Astrocyte (in vitro differentiated cells and primary cell): ENCODE measurements around the gene RAB39A. TPM values are rescaled to one million over a fixed set of nuclear protein-coding genes. Genes with fewer than 3 reads are reported as not detected.

Source experiments
- DNase-seq: peaks from one replicate; pipeline ENCODE4 v3.0.0-alpha.2; 2010; ENCODE audit warnings: low read depth
- FAIRE-seq: peaks from 2 replicates; lab custom pipeline; 2011; peaks lifted over from hg19 to GRCh38; lab: Jason Lieb, UNC
- H2AFZ ChIP-seq: 2 replicates; pipeline ENCODE4 v1.6.0; 2012; ENCODE audit warnings: low read depth, low read length, inconsistent platforms
- H3K27ac ChIP-seq: 2 replicates; pipeline ENCODE4 v1.5.1; 2011; ENCODE audit warnings: low read depth, low read length, inconsistent platforms
- H3K27me3 ChIP-seq: 2 replicates; pipeline ENCODE4 v1.6.0; 2011; ENCODE audit warnings: low read length, inconsistent platforms; ENCODE audit not compliant: insufficient read depth
- H3K36me3 ChIP-seq: 2 replicates; pipeline ENCODE4 v1.5.1; 2011; ENCODE audit warnings: low read length, inconsistent platforms; ENCODE audit not compliant: insufficient read depth
- H3K4me1 ChIP-seq: 2 replicates; pipeline ENCODE4 v1.5.1; 2011; ENCODE audit warnings: low read length, inconsistent platforms; ENCODE audit not compliant: insufficient read depth
- H3K4me2 ChIP-seq: 2 replicates; pipeline ENCODE4 v1.6.0; 2012; ENCODE audit warnings: low read length, inconsistent platforms
- H3K4me3 ChIP-seq: 2 replicates; pipeline ENCODE4 v1.5.1; 2011; ENCODE audit warnings: low read depth, mild to moderate bottlenecking, low read length, inconsistent platforms; ENCODE audit not compliant: insufficient read depth
- H3K79me2 ChIP-seq: 2 replicates; pipeline ENCODE4 v1.6.0; 2012; ENCODE audit warnings: mild to moderate bottlenecking, low read length, inconsistent platforms; ENCODE audit not compliant: insufficient read depth
- H3K9ac ChIP-seq: 2 replicates; pipeline ENCODE4 v1.6.0; 2012; ENCODE audit warnings: mild to moderate bottlenecking, low read length, inconsistent platforms
- H3K9me3 ChIP-seq: 2 replicates; pipeline ENCODE4 v1.5.1; 2012; ENCODE audit warnings: low read depth, mild to moderate bottlenecking, low read length, inconsistent platforms; ENCODE audit not compliant: insufficient read depth
- H4K20me1 ChIP-seq: 2 replicates; pipeline ENCODE4 v1.6.0; 2012; ENCODE audit warnings: low read length, inconsistent platforms; ENCODE audit not compliant: insufficient read depth
- H3K27ac Mint-ChIP-seq: one replicate; pipeline ENCODE4 v1.8.0; 2021; ENCODE audit warnings: mild to moderate bottlenecking, mixed read lengths; ENCODE audit not compliant: unreplicated experiment
- H3K27me3 Mint-ChIP-seq: one replicate; pipeline ENCODE4 v1.8.0; 2021; ENCODE audit warnings: low read depth, mixed read lengths; ENCODE audit not compliant: unreplicated experiment
- H3K36me3 Mint-ChIP-seq: one replicate; pipeline ENCODE4 v1.8.0; 2021; ENCODE audit warnings: low read depth, mixed read lengths; ENCODE audit not compliant: unreplicated experiment
- H3K4me1 Mint-ChIP-seq: one replicate; pipeline ENCODE4 v1.8.0; 2021; ENCODE audit warnings: low read depth, mixed read lengths; ENCODE audit not compliant: unreplicated experiment
- H3K4me3 Mint-ChIP-seq: one replicate; pipeline ENCODE4 v1.8.0; 2021; ENCODE audit warnings: mild to moderate bottlenecking, moderate library complexity, mixed read lengths; ENCODE audit not compliant: unreplicated experiment
- H3K9me3 Mint-ChIP-seq: one replicate; pipeline ENCODE4 v1.8.0; 2021; ENCODE audit warnings: mild to moderate bottlenecking, mixed read lengths; ENCODE audit not compliant: unreplicated experiment
- EZH2 ChIP-seq: IDR thresholded peaks from 2 replicates; pipeline ENCODE4 v1.6.1; 2012; ENCODE audit warnings: mild to moderate bottlenecking, low read length, inconsistent platforms; ENCODE audit not compliant: insufficient read depth
- total RNA-seq: library from RNA; stranded (reverse); gene quantifications from 2 replicates; pipeline ENCODE4 v1.2.1, GENCODE V29; 2021
- TF ChIP-seq, protein P1 (sequence below): IDR thresholded peaks from 2 replicates; pipeline ENCODE4 v1.5.1; 2011; ENCODE audit warnings: low read depth, mild to moderate bottlenecking, inconsistent platforms, low read length, moderate library complexity; ENCODE audit not compliant: insufficient read depth

RAB39A gene
- total RNA-seq, 1 donor from 2014 or later = 1.5 TPM

DNA sequence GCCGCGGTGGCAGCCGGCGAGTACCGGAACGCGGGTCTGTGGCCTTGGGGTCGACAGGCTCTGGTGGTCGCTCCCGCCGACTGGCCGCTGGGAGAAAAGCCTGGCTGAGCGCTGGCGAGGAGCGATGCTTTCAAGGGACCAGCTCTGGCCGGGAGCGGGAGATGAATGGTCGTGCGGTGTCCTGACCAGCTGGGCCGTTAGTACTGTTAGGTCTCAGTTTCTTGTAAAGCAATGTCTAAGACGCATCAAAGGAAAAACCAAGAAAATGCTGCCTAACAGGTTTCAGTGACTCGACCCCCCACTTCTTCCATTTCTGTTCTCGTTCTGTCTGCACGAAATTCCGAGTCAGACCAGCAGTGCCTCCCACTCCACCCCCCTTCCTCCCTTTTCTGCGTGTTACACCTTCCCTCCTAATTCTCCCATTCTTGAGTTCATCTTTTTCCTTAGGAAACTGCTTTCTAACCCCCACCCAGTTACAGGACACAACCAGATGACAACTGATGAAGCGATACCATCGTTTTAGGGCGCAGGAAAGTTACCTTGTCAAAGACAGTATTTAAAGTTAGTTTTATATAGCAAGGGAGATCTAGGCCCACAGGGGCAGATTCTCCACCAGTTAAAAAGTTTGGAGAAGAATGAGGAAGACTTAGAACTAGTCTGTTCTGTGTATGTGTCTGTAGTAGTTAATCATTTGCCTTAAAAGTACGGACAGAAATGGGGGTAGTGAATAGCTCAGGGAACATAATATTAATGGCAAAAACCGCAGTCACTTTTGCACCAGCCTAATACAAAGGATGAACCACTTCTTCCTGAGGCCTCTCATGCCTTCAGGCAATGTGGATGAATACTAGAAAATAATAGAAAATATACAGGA is 81.5 kb downstream of the RAB39A start:
- Histone ChIP-seq H3K4me3 (peak overlapping the region; percentile 100), H3K4me1 (peaks cover 10% of the 10 kb centered on the region), H3K36me3 (no peaks in the 10 kb centered on the region), H3K79me2 (peaks cover 60% of the 10 kb centered on the region), H2AFZ (peak overlapping the region; percentile 100), H3K9ac (peak overlapping the region; percentile 100), H4K20me1 (peaks cover 36% of the 10 kb centered on the region), H3K9me3 (no peaks in the 10 kb centered on the region), H3K4me2 (peak overlapping the region; percentile 92), H3K27me3 (no peaks in the 10 kb centered on the region), H3K27ac (peak overlapping the region; percentile 100)
- FAIRE-seq (no peak), DNase-seq (no peak)
- no peaks in the 10 kb centered on the region for H3K9me3 Mint-ChIP-seq
- peak overlapping the region; percentile 99 for H3K4me3 Mint-ChIP-seq
- TF ChIP-seq, protein P1, sequence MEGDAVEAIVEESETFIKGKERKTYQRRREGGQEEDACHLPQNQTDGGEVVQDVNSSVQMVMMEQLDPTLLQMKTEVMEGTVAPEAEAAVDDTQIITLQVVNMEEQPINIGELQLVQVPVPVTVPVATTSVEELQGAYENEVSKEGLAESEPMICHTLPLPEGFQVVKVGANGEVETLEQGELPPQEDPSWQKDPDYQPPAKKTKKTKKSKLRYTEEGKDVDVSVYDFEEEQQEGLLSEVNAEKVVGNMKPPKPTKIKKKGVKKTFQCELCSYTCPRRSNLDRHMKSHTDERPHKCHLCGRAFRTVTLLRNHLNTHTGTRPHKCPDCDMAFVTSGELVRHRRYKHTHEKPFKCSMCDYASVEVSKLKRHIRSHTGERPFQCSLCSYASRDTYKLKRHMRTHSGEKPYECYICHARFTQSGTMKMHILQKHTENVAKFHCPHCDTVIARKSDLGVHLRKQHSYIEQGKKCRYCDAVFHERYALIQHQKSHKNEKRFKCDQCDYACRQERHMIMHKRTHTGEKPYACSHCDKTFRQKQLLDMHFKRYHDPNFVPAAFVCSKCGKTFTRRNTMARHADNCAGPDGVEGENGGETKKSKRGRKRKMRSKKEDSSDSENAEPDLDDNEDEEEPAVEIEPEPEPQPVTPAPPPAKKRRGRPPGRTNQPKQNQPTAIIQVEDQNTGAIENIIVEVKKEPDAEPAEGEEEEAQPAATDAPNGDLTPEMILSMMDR = no peak
- TF ChIP-seq EZH2 = no peak
- H3K27ac Mint-ChIP-seq = peak overlapping the region; percentile 99
- H3K4me1 Mint-ChIP-seq = peaks cover 5% of the 10 kb centered on the region
- H3K27me3 Mint-ChIP-seq = no peaks in the 10 kb centered on the region
- no peaks in the 10 kb centered on the region for H3K36me3 Mint-ChIP-seq

GRCh38 chr11:108012139-108012725 is 84.0 kb downstream of the RAB39A start:
- Histone ChIP-seq H3K27ac (no peak overlapping the region), H3K27me3 (no peaks in the 10 kb centered on the region), H2AFZ (no peak overlapping the region), H3K36me3 (no peaks in the 10 kb centered on the region), H3K9me3 (no peaks in the 10 kb centered on the region), H3K9ac (no peak overlapping the region), H3K4me2 (no peak overlapping the region), H3K4me3 (no peak overlapping the region), H4K20me1 (peaks cover 59% of the 10 kb centered on the region), H3K4me1 (peaks cover 13% of the 10 kb centered on the region), H3K79me2 (peaks cover 85% of the 10 kb centered on the region)
- Mint-ChIP-seq H3K27me3 (no peaks in the 10 kb centered on the region), H3K9me3 (peaks cover under 1% of the 10 kb centered on the region), H3K27ac (no peak overlapping the region), H3K4me1 (peaks cover 5% of the 10 kb centered on the region), H3K36me3 (no peaks in the 10 kb centered on the region), H3K4me3 (no peak overlapping the region)
- no peak for TF ChIP-seq EZH2
- TF ChIP-seq, protein P1 = no peak
- no peak for DNase-seq
- no peak for FAIRE-seq

Other genes with a start within 250 kb of the RAB39A start
- gene SLN, start 216.4 kb upstream of the RAB39A start, total RNA-seq = 4.9 and 8.0 TPM in 2 replicates
- 43.0 and 52.5 TPM in 2 replicates for gene SLC35F2, start 69.7 kb upstream of the RAB39A start, total RNA-seq
- 40.9 and 41.1 TPM in 2 replicates for gene CUL5, start 80.5 kb downstream of the RAB39A start, total RNA-seq
- 36.4 and 48.1 TPM in 2 replicates for gene ACAT1, start 193.1 kb downstream of the RAB39A start, total RNA-seq